Upper lobe of left lung (tissue), 4 donors: ENCODE results near the gene USP32.

ENCODE experiments used
- CTCF ChIP-seq, 6 experiments: fragments of 450-650 bp in 4 of 6; fragments of 200-600 bp in 2 of 6; sonication (generic) in 2 of 6; IDR thresholded peaks; one replicate each; pipeline ENCODE4 v1.5.1; 2016 to 2019; ENCODE audit warnings: antibody characterized with exemption in 6 of 6
- EP300 ChIP-seq, 4 donors: sonication (generic); formaldehyde crosslinking; IDR thresholded peaks; one replicate each; pipeline ENCODE4 v1.5.1; 2017; ENCODE audit warnings: antibody characterized with exemption in 4 of 4, control low read depth in 2 of 4
- POLR2A ChIP-seq, 4 donors: fragments of 450-650 bp; IDR thresholded peaks; one replicate each; pipeline ENCODE4 v1.5.1; 2016 to 2017; ENCODE audit warnings: antibody characterized with exemption in 4 of 4, mild to moderate bottlenecking in 2 of 4
- POLR2AphosphoS5 ChIP-seq, 2 donors: sonication (generic); formaldehyde crosslinking; IDR thresholded peaks; one replicate each; pipeline ENCODE4 v1.5.1; 2017; ENCODE audit warnings: antibody characterized with exemption in 2 of 2

DNA sequence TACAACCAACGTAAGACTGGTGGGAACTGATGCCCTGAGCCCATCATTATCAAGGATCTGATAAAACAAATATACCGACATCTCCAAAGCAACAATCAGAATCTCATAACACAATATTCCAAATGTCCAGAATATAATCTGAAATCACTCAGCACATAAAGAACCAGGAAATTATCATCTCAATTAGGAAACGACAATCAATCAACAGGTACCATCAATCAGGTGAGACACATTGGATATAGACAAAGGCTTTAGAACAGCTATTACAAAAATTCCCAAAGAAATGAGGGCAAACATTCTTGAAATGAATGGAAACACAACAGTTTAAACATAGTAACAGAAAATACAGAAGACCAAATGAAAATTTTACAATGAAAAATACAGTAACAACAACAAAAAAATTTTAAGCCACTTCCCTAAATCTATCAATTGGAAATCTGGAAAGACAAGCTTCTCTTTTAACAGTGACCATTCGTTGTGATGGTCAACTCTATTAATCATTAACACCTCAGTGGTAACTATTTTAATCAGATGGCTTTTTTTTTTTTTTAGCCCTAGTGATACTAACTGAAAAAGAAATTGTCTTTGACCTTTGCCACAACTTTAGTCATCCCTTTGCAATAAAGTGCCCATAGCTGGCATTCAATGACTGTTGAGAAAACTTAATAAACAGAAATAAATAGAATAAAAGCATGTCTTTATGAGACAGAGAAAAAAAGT lies 70.4 kb downstream of the USP32 start:
- TF ChIP-seq CTCF (IDR thresholded peaks at IDR 0.05) (no peak), POLR2A (IDR thresholded peaks at IDR 0.05) (no peak), POLR2AphosphoS5 (IDR thresholded peaks at IDR 0.05) (no peak), EP300 (IDR thresholded peaks at IDR 0.05) (no peak)
